Lung (tissue), 12 donors: Measurements from ENCODE around the gene KLRB1. TPM values are rescaled to one million over a fixed set of nuclear protein-coding genes. Genes with fewer than 3 reads are reported as not detected.

Experiments used
- ATAC-seq: fragments of 200-7000 bp; cut with Tn5 transposase; one replicate; pipeline ENCODE4 v1.9.1; 2020; ENCODE audit warnings: moderate number of reproducible peaks; ENCODE audit not compliant: insufficient read depth, low FRiP score
- DNase-seq, 3 donors: peaks; one replicate each; pipeline ENCODE4 v3.0.0-alpha.2; 2013 to 2017
- H3K27ac ChIP-seq, 2 donors: one replicate each; pipeline ENCODE4 v1.5.1; 2013; ENCODE audit warnings: mild to moderate bottlenecking in 2 of 2, moderate library complexity in 2 of 2, control low read depth in 1 of 2, inconsistent platforms in 1 of 2, low read depth in 1 of 2, low read length in 1 of 2
- H3K27me3 ChIP-seq, 3 donors: one replicate each; pipeline ENCODE4 v1.5.1; 2013; ENCODE audit warnings: low read length in 2 of 3; ENCODE audit not compliant: control insufficient read depth in 3 of 3, insufficient read depth in 3 of 3
- H3K36me3 ChIP-seq, 4 donors: one replicate each; pipeline ENCODE4 v1.5.1; 2013; ENCODE audit warnings: low read length in 4 of 4, mild to moderate bottlenecking in 1 of 4, moderate library complexity in 1 of 4; ENCODE audit not compliant: control insufficient read depth in 4 of 4, insufficient read depth in 4 of 4
- H3K4me1 ChIP-seq, 5 donors: one replicate each; pipeline ENCODE4 v1.5.1; 2013; ENCODE audit warnings: low read length in 5 of 5, mild to moderate bottlenecking in 2 of 5, moderate library complexity in 1 of 5; ENCODE audit not compliant: control insufficient read depth in 5 of 5, insufficient read depth in 5 of 5
- H3K4me3 ChIP-seq: one replicate; pipeline ENCODE4 v1.5.1; 2013; ENCODE audit warnings: mild to moderate bottlenecking, control low read depth, moderate library complexity
- H3K9ac ChIP-seq, 2 donors: one replicate each; pipeline ENCODE4 v1.5.1; 2013; ENCODE audit warnings: low read length in 2 of 2, control low read depth in 1 of 2; ENCODE audit not compliant: insufficient read depth in 1 of 2
- H3K9me3 ChIP-seq, 4 donors: one replicate each; pipeline ENCODE4 v1.5.1; 2013; ENCODE audit warnings: low read length in 3 of 4, mild to moderate bottlenecking in 1 of 4, moderate library complexity in 1 of 4; ENCODE audit not compliant: control insufficient read depth in 4 of 4, insufficient read depth in 3 of 4
- CTCF ChIP-seq: IDR thresholded peaks from 2 replicates; pipeline ENCODE4 v1.5.1; 2012; ENCODE audit warnings: mild to moderate bottlenecking; ENCODE audit errors: control extremely low read depth, extremely low read depth
- WGBS, 2 donors: extraction: QIAGEN DNeasy Blood & Tissue Kit; methylation state at CpG; one replicate each; pipeline ENCODE4 v1.1.7; 2013; 5-methylcytosine and 5-hydroxymethylcytosine counted together
- polyA plus RNA-seq, 2 donors: library from polyadenylated mRNA; stranded (reverse); fragments of 200-250 nt; gene quantifications; one replicate each; pipeline ENCODE4 v1.2.1, GENCODE V29; 2013
- total RNA-seq, 2 donors: library from RNA; depleted of rRNA in 1 of 2; stranded (reverse); fragments of >200 nt in 1 of 2; gene quantifications; one replicate each; pipeline ENCODE4 v1.2.1, GENCODE V29; 2014 to 2021
- donor health status: control.
- donor health status: control.
- donor health status: Bipolar disorder and iron deficiency.
- donor health status: healthy.
- donor health status: DM: yes; HTN: yes; CAD: no.

Gene KLRB1
- total and polyA plus RNA-seq, 4 donors, result 1.4 to 3.5 (median 2.3) TPM

DNA sequence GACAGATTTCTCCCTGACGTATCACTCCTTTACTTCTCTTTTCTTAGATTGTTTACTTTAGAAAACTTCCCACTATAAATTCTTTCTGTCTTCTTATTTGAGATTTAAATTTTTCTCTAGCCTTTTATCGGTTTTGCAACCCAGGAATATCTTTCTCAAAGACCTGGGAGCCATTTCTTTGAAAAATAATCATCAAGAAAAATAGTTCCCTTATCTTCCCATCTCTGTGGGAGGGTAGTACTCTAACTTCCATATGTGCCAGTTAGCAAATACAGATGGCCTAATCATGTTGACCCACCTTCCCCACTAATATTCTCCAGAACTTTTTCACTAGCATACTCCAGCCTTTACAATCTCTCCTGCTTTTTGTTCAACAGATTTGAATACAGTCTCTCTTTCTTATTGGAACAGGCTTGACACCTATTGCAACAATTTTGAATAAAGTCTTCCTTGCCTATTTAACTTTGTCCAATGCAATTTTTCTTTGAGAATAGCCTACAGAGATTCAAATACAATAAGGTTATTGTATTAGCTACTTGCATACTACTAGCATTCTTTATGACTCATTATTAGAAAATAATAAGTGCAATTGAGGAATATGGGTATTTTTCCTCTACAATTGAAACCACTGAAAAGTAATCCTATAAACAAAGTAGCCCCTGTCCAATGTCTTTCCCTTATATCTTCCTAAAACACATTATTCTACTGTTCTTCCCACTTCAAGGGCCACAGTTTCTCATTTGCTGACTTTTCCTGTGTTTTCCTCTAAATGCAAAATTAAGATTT is 27.4 kb upstream of the KLRB1 start:
- 41 to 48% methylated on average over 2 of the region's 2 CpGs for WGBS, 2 donors
- no peak for TF ChIP-seq CTCF
- ATAC-seq (no peak), DNase-seq (no peak)
- H3K27ac ChIP-seq, result no peak overlapping the region
- H3K4me1 ChIP-seq, result no peaks in the 10 kb centered on the region
- no peaks in the 10 kb centered on the region for H3K36me3 ChIP-seq
- no peak overlapping the region for H3K4me3 ChIP-seq
- no peak overlapping the region for H3K9ac ChIP-seq
- no peaks in the 10 kb centered on the region for H3K9me3 ChIP-seq
- H3K27me3 ChIP-seq, result no peaks in the 10 kb centered on the region

GRCh38 chr12:9634177-9634803 is 26.6 kb upstream of the KLRB1 start:
- WGBS, 2 donors, result 28 to 33% methylated on average over 2 of the region's 2 CpGs
- Histone ChIP-seq H3K4me1 (no peaks in the 10 kb centered on the region), H3K27ac (no peak overlapping the region), H3K9me3 (no peaks in the 10 kb centered on the region), H3K27me3 (no peaks in the 10 kb centered on the region), H3K36me3 (no peaks in the 10 kb centered on the region), H3K9ac (no peak overlapping the region), H3K4me3 (no peak overlapping the region)
- ATAC-seq, result no peak
- peak; percentile 58 for TF ChIP-seq CTCF
- peak in 2 of 3 donors; percentile 12 to 44 for DNase-seq

DNA sequence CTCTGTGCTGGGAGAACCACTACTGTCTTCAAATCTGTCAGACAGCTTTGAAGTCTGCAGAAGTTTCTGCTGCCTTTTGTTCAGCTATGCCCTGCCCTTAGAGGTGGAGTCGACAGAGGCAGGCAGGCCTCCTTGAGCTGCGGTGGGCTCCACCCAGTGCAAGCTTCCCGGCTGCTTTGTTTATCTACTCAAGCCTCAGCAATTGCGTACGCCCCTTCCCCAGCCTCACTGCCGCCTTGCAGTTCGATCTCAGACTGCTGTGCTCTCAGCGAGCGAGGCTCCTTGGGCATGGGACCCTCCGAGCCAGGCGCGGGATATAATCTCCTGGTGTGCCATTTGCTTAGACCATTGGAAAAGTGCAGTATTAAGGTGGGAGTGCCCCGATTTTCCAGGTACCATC is 25.1 kb upstream of the KLRB1 start:
- 96 to 97% methylated on average over 13 of the region's 13 CpGs for WGBS, 2 donors

More for the DNA sequence above, 25.1 kb upstream of the KLRB1 start:
- Histone ChIP-seq H3K9me3 (no peaks in the 10 kb centered on the region), H3K4me3 (no peak overlapping the region), H3K4me1 (no peaks in the 10 kb centered on the region), H3K27ac (no peak overlapping the region), H3K36me3 (no peaks in the 10 kb centered on the region), H3K27me3 (no peaks in the 10 kb centered on the region), H3K9ac (no peak overlapping the region)
- TF ChIP-seq CTCF, result no peak
- ATAC-seq (no peak), DNase-seq (no peak)
